Smooth muscle cell (in vitro differentiated cells): ENCODE data around the gene MYOM1. TPM values are rescaled to one million over a fixed set of nuclear protein-coding genes. Genes with fewer than 3 reads are reported as not detected.
"Not testable (repeated sequence)": the region's sequence is repeated elsewhere in the genome, so short reads cannot be mapped to it uniquely, and the experiment has no call there.

Experiments used
- DNase-seq: peaks from one replicate; lab custom pipeline; 2025; ENCODE audit not compliant: unreplicated experiment; lab: John Stamatoyannopoulos, UW
- H2AFZ ChIP-seq: fragments of 200-600 bp; sonication (generic); 2 replicates; pipeline ENCODE4 v1.6.0; 2016; ENCODE audit warnings: antibody characterized with exemption, low read depth, mild to moderate bottlenecking
- H3F3A ChIP-seq: fragments of 200-600 bp; sonication (generic); 2 replicates; pipeline ENCODE4 v1.6.0; 2017; ENCODE audit warnings: antibody characterized with exemption, low read depth
- H3K27ac ChIP-seq: fragments of 200-600 bp; sonication (generic); 2 replicates; pipeline ENCODE4 v1.5.1; 2016; ENCODE audit warnings: low read depth, mild to moderate bottlenecking
- H3K27me3 ChIP-seq: fragments of 200-600 bp; sonication (generic); 2 replicates; pipeline ENCODE4 v1.6.1; 2016; ENCODE audit warnings: low read depth, mild to moderate bottlenecking
- H3K36me3 ChIP-seq: fragments of 200-600 bp; sonication (generic); 2 replicates; pipeline ENCODE4 v1.5.1; 2016; ENCODE audit warnings: low read depth
- H3K4me1 ChIP-seq: fragments of 200-600 bp; sonication (generic); 2 replicates; pipeline ENCODE4 v1.5.1; 2016; ENCODE audit warnings: low read depth
- H3K4me2 ChIP-seq: fragments of 200-600 bp; sonication (generic); 2 replicates; pipeline ENCODE4 v1.6.0; 2016; ENCODE audit warnings: mild to moderate bottlenecking
- H3K4me3 ChIP-seq: fragments of 200-600 bp; sonication (generic); 2 replicates; pipeline ENCODE4 v1.5.1; 2016; ENCODE audit warnings: mild to moderate bottlenecking
- H3K79me2 ChIP-seq: fragments of 200-600 bp; sonication (generic); 2 replicates; pipeline ENCODE4 v1.6.0; 2016; ENCODE audit warnings: low read depth, mild to moderate bottlenecking
- H3K9ac ChIP-seq: fragments of 200-600 bp; sonication (generic); 2 replicates; pipeline ENCODE4 v1.6.0; 2016; ENCODE audit warnings: low read depth
- H3K9me3 ChIP-seq: fragments of 200-600 bp; sonication (generic); replicated peaks from 2 replicates; pipeline ENCODE4 v1.5.1; 2016; ENCODE audit warnings: low read depth
- H4K20me1 ChIP-seq: fragments of 200-600 bp; sonication (generic); 2 replicates; pipeline ENCODE4 v1.6.0; 2016; ENCODE audit warnings: low read depth
- WGBS: methylation state at CpG from one replicate; pipeline ENCODE4 v1.1.7; 2016; ENCODE audit warnings: low lambda C conversion rate; 5-methylcytosine and 5-hydroxymethylcytosine counted together
- polyA plus RNA-seq: library from polyadenylated mRNA; unstranded; fragments of >200 nt; fragmentation: Nextera tagmentation; extraction: Ambion mirVana; gene quantifications from 2 replicates; pipeline ENCODE4 v1.2.1, GENCODE V29; 2016
- total RNA-seq: library from RNA; depleted of rRNA; stranded (reverse); fragments of >200 nt; gene quantifications from 2 replicates; pipeline ENCODE4 v1.2.3, GENCODE V29; 2014
- TF ChIP-seq, protein P1 (sequence below): fragments of 200-600 bp; sonication (generic); IDR thresholded peaks from 2 replicates; pipeline ENCODE4 v1.5.1; 2017; ENCODE audit warnings: borderline replicate concordance, mild to moderate bottlenecking, antibody characterized with exemption; ENCODE audit not compliant: insufficient read depth, poor library complexity, severe bottlenecking

The MYOM1 gene
- total and polyA plus RNA-seq, 2 experiments from 2014 or later, result 0.40 to 0.87 TPM

DNA sequence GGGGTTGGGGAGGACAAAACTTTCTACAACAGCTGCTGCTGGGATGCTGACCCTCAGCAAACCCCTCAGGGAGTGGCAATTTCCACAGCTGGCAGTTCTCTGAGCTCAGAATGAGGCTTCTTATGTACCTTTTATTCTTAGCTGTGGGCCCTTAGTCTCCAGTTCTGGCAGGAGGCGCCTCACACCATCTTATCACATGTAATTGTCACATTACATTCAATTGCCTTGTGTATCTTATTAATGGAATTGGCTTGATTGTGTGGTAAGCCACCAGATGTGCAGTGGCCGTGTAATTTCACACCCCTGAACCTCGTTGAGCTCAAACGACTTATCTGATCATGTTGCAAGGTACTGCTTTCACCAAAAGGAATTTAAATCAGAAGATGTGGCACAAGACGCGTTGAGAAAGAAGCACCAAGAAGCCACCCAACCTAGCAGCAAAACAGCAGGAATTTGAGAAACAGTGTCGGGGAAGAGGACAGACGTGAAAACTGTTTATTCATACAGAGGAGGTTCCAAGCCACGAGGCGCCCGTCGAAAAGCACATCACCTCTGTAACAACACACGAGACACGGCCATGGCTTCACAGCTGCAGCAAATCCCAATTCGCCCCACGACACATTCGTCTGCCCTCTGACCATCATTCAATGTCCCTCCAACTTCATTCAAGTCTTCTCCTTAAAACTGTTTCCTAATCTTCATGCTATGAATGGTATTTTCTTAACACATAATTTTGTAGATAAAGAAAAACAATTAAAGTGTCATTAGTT, 153.2 kb downstream of the MYOM1 start:
- H3K79me2 ChIP-seq, result no peaks in the 10 kb centered on the region
- no peak overlapping the region for H3K4me3 ChIP-seq
- H3K4me2 ChIP-seq, result no peak overlapping the region
- no peaks in the 10 kb centered on the region for H4K20me1 ChIP-seq
- H3K27ac ChIP-seq, result no peak overlapping the region
- 92% methylated on average over 17 of the region's 17 CpGs for WGBS
- no peak for DNase-seq
- H3K36me3 ChIP-seq, result no peaks in the 10 kb centered on the region
- H3K4me1 ChIP-seq, result no peaks in the 10 kb centered on the region
- H3K9me3 ChIP-seq, result no peaks in the 10 kb centered on the region
- no peak overlapping the region for H2AFZ ChIP-seq
- TF ChIP-seq, protein P1, sequence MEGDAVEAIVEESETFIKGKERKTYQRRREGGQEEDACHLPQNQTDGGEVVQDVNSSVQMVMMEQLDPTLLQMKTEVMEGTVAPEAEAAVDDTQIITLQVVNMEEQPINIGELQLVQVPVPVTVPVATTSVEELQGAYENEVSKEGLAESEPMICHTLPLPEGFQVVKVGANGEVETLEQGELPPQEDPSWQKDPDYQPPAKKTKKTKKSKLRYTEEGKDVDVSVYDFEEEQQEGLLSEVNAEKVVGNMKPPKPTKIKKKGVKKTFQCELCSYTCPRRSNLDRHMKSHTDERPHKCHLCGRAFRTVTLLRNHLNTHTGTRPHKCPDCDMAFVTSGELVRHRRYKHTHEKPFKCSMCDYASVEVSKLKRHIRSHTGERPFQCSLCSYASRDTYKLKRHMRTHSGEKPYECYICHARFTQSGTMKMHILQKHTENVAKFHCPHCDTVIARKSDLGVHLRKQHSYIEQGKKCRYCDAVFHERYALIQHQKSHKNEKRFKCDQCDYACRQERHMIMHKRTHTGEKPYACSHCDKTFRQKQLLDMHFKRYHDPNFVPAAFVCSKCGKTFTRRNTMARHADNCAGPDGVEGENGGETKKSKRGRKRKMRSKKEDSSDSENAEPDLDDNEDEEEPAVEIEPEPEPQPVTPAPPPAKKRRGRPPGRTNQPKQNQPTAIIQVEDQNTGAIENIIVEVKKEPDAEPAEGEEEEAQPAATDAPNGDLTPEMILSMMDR, result no peak
- H3K9ac ChIP-seq, result no peak overlapping the region
- peaks cover 3% of the 10 kb centered on the region for H3F3A ChIP-seq
- no peaks in the 10 kb centered on the region for H3K27me3 ChIP-seq

DNA sequence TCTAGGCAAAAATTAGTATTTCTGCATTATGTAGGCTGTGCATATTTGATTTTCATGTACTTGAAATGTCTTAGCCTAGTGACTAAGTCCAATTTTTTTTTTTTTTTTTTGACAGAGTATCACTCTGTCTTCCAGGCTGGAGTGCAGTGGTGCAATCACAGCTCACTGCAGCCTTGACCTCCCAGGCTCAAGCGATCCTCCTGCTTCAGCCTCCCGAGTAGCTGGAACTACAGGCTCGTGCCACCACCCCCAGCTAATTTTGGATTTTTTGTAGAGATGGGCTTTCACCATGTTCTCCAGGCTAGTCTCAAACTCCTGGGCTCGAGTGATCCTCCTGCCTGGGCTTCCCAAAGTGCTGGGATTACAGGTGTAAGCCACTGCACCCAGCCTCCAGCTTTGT, 156.0 kb downstream of the MYOM1 start:
- DNase-seq, H3K36me3 ChIP-seq, H2AFZ ChIP-seq, H3F3A ChIP-seq, H3K4me3 ChIP-seq, H3K27me3 ChIP-seq, H3K9ac ChIP-seq, H3K27ac ChIP-seq, H3K4me1 ChIP-seq, H4K20me1 ChIP-seq, H3K4me2 ChIP-seq, H3K79me2 ChIP-seq, H3K9me3 ChIP-seq: not testable (repeated sequence)
- 93% methylated on average over 4 of the region's 4 CpGs for WGBS

DNA sequence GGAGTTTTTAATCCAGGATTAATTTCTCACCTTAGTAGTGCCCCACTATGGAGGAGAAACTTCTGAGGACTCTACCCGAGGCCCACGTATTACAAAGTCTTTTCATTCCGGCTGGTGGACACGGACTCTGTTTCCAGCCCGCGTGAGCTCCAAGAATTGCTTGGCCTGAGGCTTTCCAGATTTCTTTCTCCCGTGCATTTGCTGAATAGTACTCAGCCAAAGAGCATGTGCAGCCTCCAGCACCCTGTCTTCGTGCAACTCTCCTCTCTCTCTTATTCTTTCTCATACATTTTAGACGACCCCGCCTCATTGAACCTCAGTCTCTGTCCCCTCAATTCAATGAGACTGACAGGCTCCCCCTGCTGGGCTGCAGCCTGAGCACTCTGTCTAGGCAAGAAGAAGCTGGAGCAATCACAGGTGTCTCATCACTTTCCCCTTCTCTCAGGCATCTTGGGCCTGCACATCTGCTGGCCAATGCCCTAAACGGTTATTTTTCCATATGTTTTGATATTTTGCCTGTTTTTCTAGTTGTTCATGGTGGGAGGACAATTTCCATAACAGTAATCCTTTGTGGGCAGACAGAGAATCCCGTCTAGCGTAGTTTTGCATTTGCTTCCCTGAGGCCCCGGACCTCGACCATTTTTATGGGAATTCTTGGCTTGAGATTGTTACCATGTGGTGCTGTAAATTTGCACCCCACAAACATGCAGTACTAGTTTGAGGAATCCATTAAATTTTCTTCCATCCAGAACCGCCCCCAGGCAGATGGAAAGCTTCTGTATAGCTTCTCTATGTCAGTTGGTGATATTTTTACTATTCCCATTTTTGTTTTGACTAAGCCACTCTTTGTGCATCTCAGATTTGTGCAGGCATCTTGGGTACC, 156.7 kb downstream of the MYOM1 start:
- Histone ChIP-seq H4K20me1 (no peaks in the 10 kb centered on the region), H3K9me3 (no peaks in the 10 kb centered on the region), H3K36me3 (no peaks in the 10 kb centered on the region), H3K4me3 (no peak overlapping the region), H3K27ac (no peak overlapping the region), H2AFZ (no peak overlapping the region), H3F3A (peaks cover 3% of the 10 kb centered on the region), H3K9ac (no peak overlapping the region), H3K27me3 (no peaks in the 10 kb centered on the region), H3K79me2 (no peaks in the 10 kb centered on the region), H3K4me1 (no peaks in the 10 kb centered on the region), H3K4me2 (no peak overlapping the region)
- peak; percentile 11 for DNase-seq
- TF ChIP-seq, protein P1, result peak; percentile 54
- WGBS, result 44% methylated on average over 16 of the region's 16 CpGs

DNA sequence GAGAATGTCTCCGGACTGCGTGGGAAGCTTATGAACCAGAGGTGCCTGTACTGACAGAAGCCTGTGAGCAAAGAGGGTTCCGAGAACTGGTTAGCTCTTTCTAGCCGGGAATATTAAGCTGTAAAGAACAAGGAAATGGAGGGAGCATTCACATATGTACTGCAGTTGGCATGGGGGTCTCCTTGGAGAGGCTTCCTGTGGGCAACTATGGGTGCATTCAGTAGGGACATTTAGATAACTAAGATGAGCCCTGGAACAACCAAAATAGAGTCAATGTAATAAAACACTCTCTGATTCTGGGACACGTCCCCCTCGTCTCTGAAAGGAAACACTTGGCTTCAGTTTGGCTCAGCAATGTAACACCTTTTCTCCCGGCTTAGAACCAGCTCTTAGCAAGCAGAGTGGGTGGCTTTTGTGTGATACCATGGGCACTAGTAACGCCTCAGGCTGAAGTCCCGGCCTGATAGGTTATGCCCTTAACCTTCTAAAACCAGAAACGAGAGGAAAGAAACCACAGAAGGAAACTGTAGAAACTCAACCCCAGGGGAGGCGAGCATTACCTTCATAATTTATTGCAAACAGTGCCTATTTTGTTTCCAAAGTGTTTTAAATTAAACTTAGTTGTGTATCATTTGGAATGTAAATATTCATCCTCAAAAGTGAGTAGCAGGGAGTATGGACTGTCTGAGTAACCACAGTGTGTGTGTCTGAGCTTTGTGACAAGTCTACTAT, 158.0 kb downstream of the MYOM1 start:
- Histone ChIP-seq H2AFZ (no peak overlapping the region), H3K27ac (no peak overlapping the region), H3K36me3 (no peaks in the 10 kb centered on the region), H3K4me3 (no peak overlapping the region), H3K27me3 (no peaks in the 10 kb centered on the region), H3F3A (peaks cover 4% of the 10 kb centered on the region), H3K4me1 (no peaks in the 10 kb centered on the region), H3K9me3 (no peaks in the 10 kb centered on the region), H3K4me2 (no peak overlapping the region), H3K9ac (no peak overlapping the region), H3K79me2 (no peaks in the 10 kb centered on the region), H4K20me1 (no peaks in the 10 kb centered on the region)
- TF ChIP-seq, protein P1, result no peak
- no peak for DNase-seq
- 86% methylated on average over 11 of the region's 11 CpGs for WGBS
